Measurements from ENCODE around the gene SLC6A3.

SLC6A3 gene

DNA sequence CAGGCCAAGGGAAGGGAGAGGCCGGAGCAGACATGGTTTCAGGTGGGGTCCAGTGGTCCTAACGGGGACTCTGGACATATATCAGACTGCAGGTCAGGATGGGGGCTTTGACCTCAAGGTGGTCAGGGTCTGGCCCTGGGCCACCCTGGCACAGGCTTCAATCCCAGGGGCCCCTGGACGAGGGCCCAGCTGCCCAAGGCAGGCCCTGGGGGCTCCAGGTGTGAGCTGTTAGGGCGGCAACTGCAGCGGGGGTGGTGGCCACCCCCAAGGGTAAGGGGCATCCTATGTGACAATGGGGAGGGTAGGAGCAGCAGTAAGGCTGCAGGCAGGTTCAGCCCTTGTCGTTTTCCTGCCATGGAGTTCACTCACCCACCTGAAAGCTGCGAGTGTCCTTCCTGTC is 54.9 kb downstream of the SLC6A3 start:
- no peak overlapping the region for H3K23ac ChIP-seq (ENCODE audit: low read length)
- no peak overlapping the region for H3K4ac ChIP-seq (ENCODE audit: low read depth, low read length)
- H3K27ac ChIP-seq (ENCODE audit: low read depth, low read length), result no peak overlapping the region
- no peak overlapping the region for H4K91ac ChIP-seq (ENCODE audit: low read depth, low read length)
- no peak for DNase-seq
- no peak overlapping the region for H2AK5ac ChIP-seq (ENCODE audit: low read length)
- peaks cover 5% of the 10 kb centered on the region for H3K9me3 ChIP-seq (ENCODE audit: insufficient read depth, low read depth, low read length)
- no peak overlapping the region for H3K14ac ChIP-seq (ENCODE audit: low read length)
- no peak overlapping the region for H2BK120ac ChIP-seq (ENCODE audit: insufficient read depth, low read length, poor library complexity)
- peaks cover 0 to 12% of the 10 kb centered on the region in 2 experiments for H3K4me1 ChIP-seq (ENCODE audit: control insufficient read depth in 1 of 2, insufficient read depth in 2 of 2, low read length in 2 of 2)
- no peak overlapping the region for H3K4me2 ChIP-seq (ENCODE audit: low read length)
- no peak overlapping the region for H2AFZ ChIP-seq (ENCODE audit: insufficient read depth, low read length, poor library complexity)
- H3K27me3 ChIP-seq (ENCODE audit: insufficient read depth, low read length), result peaks cover 15% of the 10 kb centered on the region
- no peaks in the 10 kb centered on the region for H3K79me2 ChIP-seq (ENCODE audit: control insufficient read depth, insufficient read depth, low read length, poor library complexity)
- no CpG with 5 or more reads among the region's 7 CpGs for WGBS (ENCODE audit: extremely low coverage, insufficient coverage, insufficient read length)
- peaks cover 2% of the 10 kb centered on the region for H3K79me1 ChIP-seq (ENCODE audit: low read length)
- no peak overlapping the region for H3K9ac ChIP-seq (ENCODE audit: low read length)
- no peak overlapping the region for H3K4me3 ChIP-seq (ENCODE audit: low read depth, low read length)
- H2BK5ac ChIP-seq (ENCODE audit: low read depth, low read length, poor library complexity), result no peak overlapping the region
- no peak overlapping the region for H4K12ac ChIP-seq (ENCODE audit: low read depth, low read length)
- no peaks in the 10 kb centered on the region for H3K36me3 ChIP-seq (ENCODE audit: control insufficient read depth in 1 of 2, insufficient read depth in 2 of 2, low read length in 2 of 2)
- no peak overlapping the region for H4K8ac ChIP-seq (ENCODE audit: low read depth, low read length)
- H3K18ac ChIP-seq (ENCODE audit: low read length), result no peak overlapping the region
- no peak overlapping the region for H2BK12ac ChIP-seq (ENCODE audit: low read length)

DNA sequence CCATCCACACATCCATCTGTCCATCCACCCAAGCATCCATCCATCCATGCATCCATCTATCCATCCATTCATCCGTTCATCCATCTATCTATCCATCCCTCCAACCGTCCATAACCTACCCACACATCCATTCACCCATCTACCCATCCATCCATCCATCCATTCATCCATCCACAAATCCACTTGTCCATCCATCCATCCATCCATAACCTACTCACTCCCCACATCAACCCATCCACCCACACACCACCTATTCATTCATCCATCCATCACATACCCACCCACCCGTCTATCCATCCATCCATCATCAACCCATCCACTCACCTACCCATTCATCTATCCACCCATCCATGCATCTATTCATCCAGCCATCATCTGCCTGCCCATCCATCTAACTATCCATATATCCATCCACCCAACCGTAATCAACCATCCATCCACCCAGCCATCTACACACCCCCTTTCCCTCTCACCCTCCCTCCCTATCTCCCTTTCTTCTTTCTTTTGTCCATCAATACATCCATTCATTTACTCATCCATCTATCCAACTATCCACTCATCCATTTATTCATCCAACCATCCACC is 56.8 kb downstream of the SLC6A3 start:
- no peak overlapping the region for H3K14ac ChIP-seq (ENCODE audit: low read length)
- H4K12ac ChIP-seq (ENCODE audit: low read depth, low read length), result no peak overlapping the region
- H4K8ac ChIP-seq (ENCODE audit: low read depth, low read length), result no peak overlapping the region
- peaks cover 2% of the 10 kb centered on the region for H3K79me1 ChIP-seq (ENCODE audit: low read length)
- H3K27me3 ChIP-seq (ENCODE audit: insufficient read depth, low read length), result peaks cover 15% of the 10 kb centered on the region
- no peak overlapping the region for H4K91ac ChIP-seq (ENCODE audit: low read depth, low read length)
- no peak overlapping the region for H2AFZ ChIP-seq (ENCODE audit: insufficient read depth, low read length, poor library complexity)
- H3K9me3 ChIP-seq (ENCODE audit: insufficient read depth, low read depth, low read length), result peaks cover 5% of the 10 kb centered on the region
- no peak overlapping the region for H3K23ac ChIP-seq (ENCODE audit: low read length)
- H3K36me3 ChIP-seq (ENCODE audit: control insufficient read depth in 1 of 2, insufficient read depth in 2 of 2, low read length in 2 of 2), result no peaks in the 10 kb centered on the region
- no peak overlapping the region for H3K9ac ChIP-seq (ENCODE audit: low read length)
- H3K18ac ChIP-seq (ENCODE audit: low read length), result no peak overlapping the region
- no peaks in the 10 kb centered on the region for H3K79me2 ChIP-seq (ENCODE audit: control insufficient read depth, insufficient read depth, low read length, poor library complexity)
- WGBS (ENCODE audit: extremely low coverage, insufficient coverage, insufficient read length), result 100% methylated on average over 4 of the region's 4 CpGs
- H2BK12ac ChIP-seq (ENCODE audit: low read length), result no peak overlapping the region
- H2BK120ac ChIP-seq (ENCODE audit: insufficient read depth, low read length, poor library complexity), result no peak overlapping the region
- H2BK5ac ChIP-seq (ENCODE audit: low read depth, low read length, poor library complexity), result no peak overlapping the region
- peaks cover 0 to 12% of the 10 kb centered on the region in 2 experiments for H3K4me1 ChIP-seq (ENCODE audit: control insufficient read depth in 1 of 2, insufficient read depth in 2 of 2, low read length in 2 of 2)
- DNase-seq, result no peak
- no peak overlapping the region for H2AK5ac ChIP-seq (ENCODE audit: low read length)
- H3K4ac ChIP-seq (ENCODE audit: low read depth, low read length), result no peak overlapping the region
- no peak overlapping the region for H3K4me3 ChIP-seq (ENCODE audit: low read depth, low read length)
- H3K27ac ChIP-seq (ENCODE audit: low read depth, low read length), result no peak overlapping the region
- H3K4me2 ChIP-seq (ENCODE audit: low read length), result no peak overlapping the region

DNA sequence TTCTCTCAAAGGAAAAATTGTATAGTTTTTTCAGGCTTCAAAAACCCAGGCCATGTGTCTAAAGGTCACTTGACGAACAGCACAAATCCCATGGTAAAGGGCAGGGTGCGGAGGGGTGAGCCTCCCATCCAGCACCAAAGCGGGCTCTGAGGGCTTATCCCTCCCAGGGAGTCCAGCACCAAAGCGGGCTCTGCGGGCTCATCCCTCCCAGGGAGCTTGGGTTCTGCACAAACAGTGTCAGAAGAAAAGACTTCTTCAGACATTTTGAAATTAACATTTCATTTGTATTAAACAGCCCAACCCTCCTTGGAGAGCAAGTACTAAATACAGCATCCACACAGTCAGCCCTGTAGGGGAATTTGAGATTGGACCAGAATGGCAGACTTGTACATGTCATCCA is 57.4 kb downstream of the SLC6A3 start:
- no peak overlapping the region for H3K14ac ChIP-seq (ENCODE audit: low read length)
- H3K4me1 ChIP-seq (ENCODE audit: control insufficient read depth in 1 of 2, insufficient read depth in 2 of 2, low read length in 2 of 2), result peaks cover 0 to 12% of the 10 kb centered on the region in 2 experiments
- no peak overlapping the region for H4K8ac ChIP-seq (ENCODE audit: low read depth, low read length)
- H3K9ac ChIP-seq (ENCODE audit: low read length), result no peak overlapping the region
- H3K27ac ChIP-seq (ENCODE audit: low read depth, low read length), result no peak overlapping the region
- H4K12ac ChIP-seq (ENCODE audit: low read depth, low read length), result no peak overlapping the region
- H2BK5ac ChIP-seq (ENCODE audit: low read depth, low read length, poor library complexity), result no peak overlapping the region
- no peak overlapping the region for H3K4me3 ChIP-seq (ENCODE audit: low read depth, low read length)
- no peak overlapping the region for H4K91ac ChIP-seq (ENCODE audit: low read depth, low read length)
- H3K4ac ChIP-seq (ENCODE audit: low read depth, low read length), result no peak overlapping the region
- no CpG with 5 or more reads among the region's 5 CpGs for WGBS (ENCODE audit: extremely low coverage, insufficient coverage, insufficient read length)
- H3K36me3 ChIP-seq (ENCODE audit: control insufficient read depth in 1 of 2, insufficient read depth in 2 of 2, low read length in 2 of 2), result no peaks in the 10 kb centered on the region
- no peak overlapping the region for H3K18ac ChIP-seq (ENCODE audit: low read length)
- H2AFZ ChIP-seq (ENCODE audit: insufficient read depth, low read length, poor library complexity), result no peak overlapping the region
- H3K4me2 ChIP-seq (ENCODE audit: low read length), result no peak overlapping the region
- no peak overlapping the region for H2AK5ac ChIP-seq (ENCODE audit: low read length)
- no peak overlapping the region for H2BK120ac ChIP-seq (ENCODE audit: insufficient read depth, low read length, poor library complexity)
- no peak for DNase-seq
- no peaks in the 10 kb centered on the region for H3K79me2 ChIP-seq (ENCODE audit: control insufficient read depth, insufficient read depth, low read length, poor library complexity)
- H3K23ac ChIP-seq (ENCODE audit: low read length), result no peak overlapping the region
- H3K79me1 ChIP-seq (ENCODE audit: low read length), result peaks cover 2% of the 10 kb centered on the region
- H3K27me3 ChIP-seq (ENCODE audit: insufficient read depth, low read length), result peaks cover 15% of the 10 kb centered on the region
- H2BK12ac ChIP-seq (ENCODE audit: low read length), result no peak overlapping the region
- H3K9me3 ChIP-seq (ENCODE audit: insufficient read depth, low read depth, low read length), result peaks cover 5% of the 10 kb centered on the region

DNA sequence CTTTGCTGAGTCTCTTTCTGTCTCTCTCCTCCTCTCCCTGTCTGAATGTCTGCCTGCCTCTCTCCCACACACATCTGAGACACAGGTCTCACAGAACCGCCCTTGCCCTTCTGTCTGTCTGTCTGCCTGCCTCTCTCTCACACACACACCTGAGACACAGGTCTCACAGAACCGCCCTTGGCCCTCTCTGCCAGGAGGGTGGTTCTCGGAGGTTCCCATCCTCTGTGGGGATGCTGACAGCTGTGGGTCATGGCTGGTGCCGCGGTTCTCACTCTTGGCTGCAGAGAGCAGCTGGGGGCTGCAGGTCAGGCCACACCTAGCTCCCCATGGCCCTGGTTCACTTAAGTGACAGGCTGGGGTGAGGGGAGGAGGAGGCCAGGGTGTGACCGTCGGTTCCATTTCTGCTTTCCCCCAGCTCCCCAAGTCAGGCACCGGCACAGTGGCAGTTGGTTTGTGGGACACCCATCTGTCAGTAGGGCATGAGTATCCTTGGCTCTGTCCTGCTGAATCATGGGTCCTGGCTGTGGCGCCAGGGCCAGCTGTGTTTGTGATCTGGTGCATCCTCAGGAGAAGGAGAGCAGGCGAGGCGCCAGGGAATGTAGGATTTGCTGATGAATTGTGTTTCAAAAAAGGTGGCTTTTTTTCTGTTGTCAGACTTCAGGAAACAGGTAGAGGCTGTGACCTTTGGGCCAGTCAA is 58.0 kb downstream of the SLC6A3 start:
- H4K91ac ChIP-seq (ENCODE audit: low read depth, low read length), result no peak overlapping the region
- no peak overlapping the region for H3K27ac ChIP-seq (ENCODE audit: low read depth, low read length)
- H3K4me3 ChIP-seq (ENCODE audit: low read depth, low read length), result no peak overlapping the region
- no peak overlapping the region for H2BK12ac ChIP-seq (ENCODE audit: low read length)
- H2AK5ac ChIP-seq (ENCODE audit: low read length), result no peak overlapping the region
- H3K27me3 ChIP-seq (ENCODE audit: insufficient read depth, low read length), result peaks cover 15% of the 10 kb centered on the region
- H3K36me3 ChIP-seq (ENCODE audit: control insufficient read depth in 1 of 2, insufficient read depth in 2 of 2, low read length in 2 of 2), result no peaks in the 10 kb centered on the region
- H4K12ac ChIP-seq (ENCODE audit: low read depth, low read length), result no peak overlapping the region
- no peak overlapping the region for H3K4ac ChIP-seq (ENCODE audit: low read depth, low read length)
- no peak for DNase-seq
- H3K18ac ChIP-seq (ENCODE audit: low read length), result no peak overlapping the region
- no peak overlapping the region for H3K23ac ChIP-seq (ENCODE audit: low read length)
- H3K4me1 ChIP-seq (ENCODE audit: control insufficient read depth in 1 of 2, insufficient read depth in 2 of 2, low read length in 2 of 2), result peaks cover 0 to 12% of the 10 kb centered on the region in 2 experiments
- H3K79me1 ChIP-seq (ENCODE audit: low read length), result peaks cover 2% of the 10 kb centered on the region
- H2BK120ac ChIP-seq (ENCODE audit: insufficient read depth, low read length, poor library complexity), result no peak overlapping the region
- H3K9me3 ChIP-seq (ENCODE audit: insufficient read depth, low read depth, low read length), result peaks cover 5% of the 10 kb centered on the region
- no peak overlapping the region for H3K4me2 ChIP-seq (ENCODE audit: low read length)
- H3K79me2 ChIP-seq (ENCODE audit: control insufficient read depth, insufficient read depth, low read length, poor library complexity), result no peaks in the 10 kb centered on the region
- no peak overlapping the region for H2BK5ac ChIP-seq (ENCODE audit: low read depth, low read length, poor library complexity)
- H3K9ac ChIP-seq (ENCODE audit: low read length), result no peak overlapping the region
- no CpG with 5 or more reads among the region's 11 CpGs for WGBS (ENCODE audit: extremely low coverage, insufficient coverage, insufficient read length)
- no peak overlapping the region for H2AFZ ChIP-seq (ENCODE audit: insufficient read depth, low read length, poor library complexity)
- H3K14ac ChIP-seq (ENCODE audit: low read length), result no peak overlapping the region
- no peak overlapping the region for H4K8ac ChIP-seq (ENCODE audit: low read depth, low read length)
